A673 (cell line): ENCODE results near the gene MUC12.

Experiments used
- CTCF ChIP-seq: fragments of 300-800, 200-600 bp; sonication (generic); conservative IDR thresholded peaks from 2 replicates; pipeline ENCODE4 v1.5.1; 2017; ENCODE audit warnings: low read depth, mild to moderate bottlenecking, antibody characterized with exemption, low read length, moderate library complexity, mixed read lengths
- EZH2 ChIP-seq: fragments of 200-600 bp; sonication (generic); IDR thresholded peaks from 2 replicates; pipeline ENCODE4 v1.6.1; 2017; ENCODE audit warnings: borderline replicate concordance, low read depth, mild to moderate bottlenecking, mixed read lengths, antibody characterized with exemption, low read length; ENCODE audit not compliant: poor library complexity, severe bottlenecking

- TF ChIP-seq CTCF, result no peak
- TF ChIP-seq EZH2, result no peak
Measured at GRCh38 chr7:100964630-100965029, 4.7 kb upstream of the MUC12 start.
